Smooth muscle cell (in vitro differentiated cells): ENCODE measurements around the gene C16orf74. TPM values are rescaled to one million over a fixed set of nuclear protein-coding genes. Genes with fewer than 3 reads are reported as not detected.

ENCODE experiments used
- DNase-seq: peaks from one replicate; lab custom pipeline; 2025; ENCODE audit not compliant: unreplicated experiment; lab: John Stamatoyannopoulos, UW
- H2AFZ ChIP-seq: fragments of 200-600 bp; sonication (generic); 2 replicates; pipeline ENCODE4 v1.6.0; 2016; ENCODE audit warnings: antibody characterized with exemption, low read depth, mild to moderate bottlenecking
- H3F3A ChIP-seq: fragments of 200-600 bp; sonication (generic); 2 replicates; pipeline ENCODE4 v1.6.0; 2017; ENCODE audit warnings: antibody characterized with exemption, low read depth
- H3K27ac ChIP-seq: fragments of 200-600 bp; sonication (generic); 2 replicates; pipeline ENCODE4 v1.5.1; 2016; ENCODE audit warnings: low read depth, mild to moderate bottlenecking
- H3K27me3 ChIP-seq: fragments of 200-600 bp; sonication (generic); 2 replicates; pipeline ENCODE4 v1.6.1; 2016; ENCODE audit warnings: low read depth, mild to moderate bottlenecking
- H3K36me3 ChIP-seq: fragments of 200-600 bp; sonication (generic); 2 replicates; pipeline ENCODE4 v1.5.1; 2016; ENCODE audit warnings: low read depth
- H3K4me1 ChIP-seq: fragments of 200-600 bp; sonication (generic); 2 replicates; pipeline ENCODE4 v1.5.1; 2016; ENCODE audit warnings: low read depth
- H3K4me2 ChIP-seq: fragments of 200-600 bp; sonication (generic); 2 replicates; pipeline ENCODE4 v1.6.0; 2016; ENCODE audit warnings: mild to moderate bottlenecking
- H3K4me3 ChIP-seq: fragments of 200-600 bp; sonication (generic); 2 replicates; pipeline ENCODE4 v1.5.1; 2016; ENCODE audit warnings: mild to moderate bottlenecking
- H3K79me2 ChIP-seq: fragments of 200-600 bp; sonication (generic); 2 replicates; pipeline ENCODE4 v1.6.0; 2016; ENCODE audit warnings: low read depth, mild to moderate bottlenecking
- H3K9ac ChIP-seq: fragments of 200-600 bp; sonication (generic); 2 replicates; pipeline ENCODE4 v1.6.0; 2016; ENCODE audit warnings: low read depth
- H3K9me3 ChIP-seq: fragments of 200-600 bp; sonication (generic); replicated peaks from 2 replicates; pipeline ENCODE4 v1.5.1; 2016; ENCODE audit warnings: low read depth
- H4K20me1 ChIP-seq: fragments of 200-600 bp; sonication (generic); 2 replicates; pipeline ENCODE4 v1.6.0; 2016; ENCODE audit warnings: low read depth
- WGBS: methylation state at CpG from one replicate; pipeline ENCODE4 v1.1.7; 2016; ENCODE audit warnings: low lambda C conversion rate; 5-methylcytosine and 5-hydroxymethylcytosine counted together
- polyA plus RNA-seq: library from polyadenylated mRNA; unstranded; fragments of >200 nt; fragmentation: Nextera tagmentation; extraction: Ambion mirVana; gene quantifications from 2 replicates; pipeline ENCODE4 v1.2.1, GENCODE V29; 2016
- total RNA-seq: library from RNA; depleted of rRNA; stranded (reverse); fragments of >200 nt; gene quantifications from 2 replicates; pipeline ENCODE4 v1.2.3, GENCODE V29; 2014
- TF ChIP-seq, protein P1 (sequence below): fragments of 200-600 bp; sonication (generic); IDR thresholded peaks from 2 replicates; pipeline ENCODE4 v1.5.1; 2017; ENCODE audit warnings: borderline replicate concordance, mild to moderate bottlenecking, antibody characterized with exemption; ENCODE audit not compliant: insufficient read depth, poor library complexity, severe bottlenecking

The C16orf74 gene
- total and polyA plus RNA-seq, 2 experiments from 2014 or later = 0.31 to 1.7 TPM

DNA sequence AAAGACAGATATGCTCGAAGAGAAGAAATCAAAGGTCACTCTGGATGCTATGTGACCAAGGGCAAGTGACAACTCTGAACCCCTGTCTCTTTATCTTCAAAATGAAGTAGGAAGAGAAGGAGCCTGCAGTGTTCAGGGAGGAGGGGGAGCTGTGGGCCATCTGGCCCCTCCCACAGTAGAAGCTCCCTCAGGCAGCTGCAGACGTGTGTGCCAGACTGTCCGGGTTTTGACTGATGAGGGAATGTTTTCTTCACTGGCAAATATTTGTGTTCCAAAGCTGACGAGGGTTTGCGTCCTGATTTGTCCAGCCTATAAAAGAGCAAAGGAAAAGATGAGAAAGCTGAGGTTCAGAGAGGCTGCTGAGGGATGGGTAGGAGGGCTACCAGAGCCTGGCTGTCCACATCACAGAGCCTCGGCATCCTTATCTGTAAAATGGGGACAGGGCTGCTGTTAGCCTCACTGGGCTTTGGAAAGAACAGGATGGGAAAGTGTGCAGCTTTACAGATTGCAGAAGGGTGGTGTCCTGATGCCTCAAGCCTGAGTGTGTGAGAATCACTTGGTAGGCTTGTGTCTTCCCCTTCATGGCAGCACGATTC, 60.3 kb downstream of the C16orf74 start:
- no peak for DNase-seq
- Histone ChIP-seq H3K4me1 (peaks cover 7% of the 10 kb centered on the region), H4K20me1 (no peaks in the 10 kb centered on the region), H3F3A (no peaks in the 10 kb centered on the region), H3K27me3 (no peaks in the 10 kb centered on the region), H3K9me3 (no peaks in the 10 kb centered on the region), H3K9ac (no peak overlapping the region), H3K4me3 (no peak overlapping the region), H3K36me3 (no peaks in the 10 kb centered on the region), H2AFZ (no peak overlapping the region), H3K4me2 (no peak overlapping the region), H3K27ac (no peak overlapping the region), H3K79me2 (no peaks in the 10 kb centered on the region)
- 66% methylated on average over 7 of the region's 7 CpGs for WGBS
- TF ChIP-seq, protein P1, sequence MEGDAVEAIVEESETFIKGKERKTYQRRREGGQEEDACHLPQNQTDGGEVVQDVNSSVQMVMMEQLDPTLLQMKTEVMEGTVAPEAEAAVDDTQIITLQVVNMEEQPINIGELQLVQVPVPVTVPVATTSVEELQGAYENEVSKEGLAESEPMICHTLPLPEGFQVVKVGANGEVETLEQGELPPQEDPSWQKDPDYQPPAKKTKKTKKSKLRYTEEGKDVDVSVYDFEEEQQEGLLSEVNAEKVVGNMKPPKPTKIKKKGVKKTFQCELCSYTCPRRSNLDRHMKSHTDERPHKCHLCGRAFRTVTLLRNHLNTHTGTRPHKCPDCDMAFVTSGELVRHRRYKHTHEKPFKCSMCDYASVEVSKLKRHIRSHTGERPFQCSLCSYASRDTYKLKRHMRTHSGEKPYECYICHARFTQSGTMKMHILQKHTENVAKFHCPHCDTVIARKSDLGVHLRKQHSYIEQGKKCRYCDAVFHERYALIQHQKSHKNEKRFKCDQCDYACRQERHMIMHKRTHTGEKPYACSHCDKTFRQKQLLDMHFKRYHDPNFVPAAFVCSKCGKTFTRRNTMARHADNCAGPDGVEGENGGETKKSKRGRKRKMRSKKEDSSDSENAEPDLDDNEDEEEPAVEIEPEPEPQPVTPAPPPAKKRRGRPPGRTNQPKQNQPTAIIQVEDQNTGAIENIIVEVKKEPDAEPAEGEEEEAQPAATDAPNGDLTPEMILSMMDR = no peak

DNA sequence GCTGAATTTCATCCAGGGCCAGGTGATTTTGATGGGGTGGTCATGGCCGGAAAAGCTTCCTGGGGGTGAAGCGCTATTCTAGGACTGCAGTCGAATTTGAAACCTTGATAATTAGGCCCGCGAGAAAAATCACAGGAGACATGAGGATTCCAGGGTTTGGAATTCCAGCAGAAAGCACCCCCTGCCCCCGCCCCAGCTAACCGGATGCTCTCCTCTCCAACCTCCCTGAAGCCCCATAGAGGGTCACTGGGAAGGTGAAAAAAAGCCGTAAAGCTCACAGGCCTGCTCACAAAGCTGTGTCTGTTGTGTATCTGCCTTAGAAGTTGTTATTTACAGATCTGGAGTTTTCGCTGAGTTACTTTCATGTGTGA, 61.0 kb downstream of the C16orf74 start:
- Histone ChIP-seq H3K9ac (no peak overlapping the region), H3K4me1 (peaks cover 7% of the 10 kb centered on the region)
- 78% methylated on average over 9 of the region's 9 CpGs for WGBS

DNA sequence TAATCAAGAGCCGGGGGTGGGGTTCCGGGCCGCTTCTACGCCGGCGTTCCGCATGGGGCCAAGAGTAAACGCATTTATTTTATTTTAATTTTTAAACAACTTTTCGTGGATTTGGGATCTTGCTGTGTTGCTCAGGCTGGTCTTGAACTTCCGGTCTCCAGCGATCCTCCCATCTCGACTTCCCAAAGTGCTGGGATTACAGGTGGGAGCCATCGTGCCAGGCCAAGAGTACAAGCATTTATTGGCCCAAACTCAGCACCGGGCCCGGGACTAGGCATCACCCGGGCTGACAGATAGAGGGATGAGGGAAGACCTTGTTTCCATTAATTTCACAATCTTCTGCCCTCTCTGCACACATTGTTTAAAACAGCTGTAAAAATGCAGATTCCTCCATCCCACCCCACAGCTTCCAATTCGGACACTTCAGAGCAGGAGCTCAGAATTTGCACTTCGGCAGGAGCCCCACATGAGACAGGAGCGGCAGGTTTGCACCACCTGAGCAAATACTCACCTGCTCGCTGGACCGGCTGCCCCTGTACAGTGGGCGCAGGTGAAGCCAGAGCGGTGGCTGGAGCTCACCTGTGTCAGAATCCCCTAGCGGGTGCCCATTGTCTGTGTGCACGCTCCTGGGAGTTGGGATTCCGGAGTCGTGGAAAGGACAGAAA, 61.5 kb downstream of the C16orf74 start:
- peak overlapping the region; percentile 76 for H3K4me3 ChIP-seq
- WGBS = 47% methylated on average over 27 of the region's 27 CpGs
- DNase-seq = no peak

More for the DNA sequence above, 61.0 kb downstream of the C16orf74 start:
- Histone ChIP-seq H3K27ac (no peak overlapping the region), H3F3A (no peaks in the 10 kb centered on the region), H3K4me3 (no peak overlapping the region), H3K4me2 (no peak overlapping the region), H3K9me3 (no peaks in the 10 kb centered on the region), H3K79me2 (no peaks in the 10 kb centered on the region), H4K20me1 (no peaks in the 10 kb centered on the region), H3K27me3 (no peaks in the 10 kb centered on the region), H2AFZ (no peak overlapping the region), H3K36me3 (no peaks in the 10 kb centered on the region)
- TF ChIP-seq, protein P1 = no peak
- no peak for DNase-seq

More for the DNA sequence above, 61.5 kb downstream of the C16orf74 start:
- Histone ChIP-seq H3K27me3 (no peaks in the 10 kb centered on the region), H3K79me2 (no peaks in the 10 kb centered on the region), H3K9ac (no peak overlapping the region), H3K4me2 (peak overlapping the region; percentile 91), H3F3A (no peaks in the 10 kb centered on the region), H3K4me1 (peaks cover 7% of the 10 kb centered on the region), H4K20me1 (no peaks in the 10 kb centered on the region), H3K36me3 (no peaks in the 10 kb centered on the region), H3K9me3 (no peaks in the 10 kb centered on the region), H3K27ac (no peak overlapping the region), H2AFZ (peak overlapping the region; percentile 65)
- TF ChIP-seq, protein P1 = no peak
